ENCODE measurements around the gene FAM83B. TPM values are rescaled to one million over a fixed set of nuclear protein-coding genes. Genes with fewer than 3 reads are reported as not detected.

FAM83B gene
- total RNA-seq, 1 experiment from 2014 or later, result 5.7 TPM

GRCh38 chr6:54864272-54864671, 17.7 kb downstream of the FAM83B start:
- no peaks in the 10 kb centered on the region for H3K79me2 ChIP-seq (ENCODE audit: insufficient read depth, low read length)
- no peak overlapping the region for H2BK12ac ChIP-seq (ENCODE audit: insufficient read length, low read depth, low read length)
- H3K27ac Mint-ChIP-seq, result no peak overlapping the region
- DNase-seq, result no peak
- H3K18ac ChIP-seq (ENCODE audit: insufficient read length, low read depth, low read length), result no peak overlapping the region
- no peaks in the 10 kb centered on the region for H3K27me3 Mint-ChIP-seq (ENCODE audit: low read depth)
- no peaks in the 10 kb centered on the region for H3K79me1 ChIP-seq (ENCODE audit: insufficient read depth, low read depth, low read length, poor library complexity, severe bottlenecking)
- H3K4me3 Mint-ChIP-seq, result no peak overlapping the region
- H3K27ac ChIP-seq (ENCODE audit: insufficient read length, low read depth, low read length), result no peak overlapping the region
- H4K8ac ChIP-seq (replicated peaks; ENCODE audit: insufficient read length, low read depth, low read length), result no peak overlapping the region
- no peaks in the 10 kb centered on the region for H3K23me2 ChIP-seq (ENCODE audit: insufficient read length, low read depth, low read length, poor library complexity, severe bottlenecking)
- WGBS (ENCODE audit: extremely low coverage, insufficient read length, low lambda C conversion rate), result no CpG with 5 or more reads among the region's 2 CpGs
- H2BK20ac ChIP-seq (ENCODE audit: low read depth, low read length, poor library complexity, severe bottlenecking), result no peak overlapping the region
- no peak overlapping the region for H3K23ac ChIP-seq (ENCODE audit: insufficient read length, low read depth, low read length)
- no peaks in the 10 kb centered on the region for H3K9me3 Mint-ChIP-seq
- H2AK5ac ChIP-seq (ENCODE audit: insufficient read length, low read length), result no peak overlapping the region
- H2BK120ac ChIP-seq (ENCODE audit: low read depth, low read length, poor library complexity, severe bottlenecking), result no peak overlapping the region
- H3K14ac ChIP-seq (ENCODE audit: insufficient read depth, low read length), result no peak overlapping the region
- H3K9ac ChIP-seq (ENCODE audit: extremely low read depth, insufficient read length, low read length), result no peak overlapping the region
- H3K4me1 Mint-ChIP-seq, result peaks cover 15% of the 10 kb centered on the region in 2 experiments
- no peak overlapping the region for H2BK15ac ChIP-seq (ENCODE audit: low read depth, low read length)
- no peak overlapping the region for H3T11ph ChIP-seq (ENCODE audit: low read length)
- H3K9me3 ChIP-seq (ENCODE audit: control insufficient read depth, low read depth, low read length), result no peaks in the 10 kb centered on the region
- H3K4me1 ChIP-seq (ENCODE audit: insufficient read depth, low read length), result no peaks in the 10 kb centered on the region; the same call in 1 of the 2 replicates
- H3K27me3 ChIP-seq (ENCODE audit: insufficient read depth, low read length), result no peaks in the 10 kb centered on the region
- no peak overlapping the region for H3K56ac ChIP-seq (ENCODE audit: insufficient read length, low read depth, low read length)
- no peak overlapping the region for H2AFZ ChIP-seq (ENCODE audit: low read length)
- no peak overlapping the region for H2BK5ac ChIP-seq (ENCODE audit: insufficient read length, low read length)
- H3K4me2 ChIP-seq (ENCODE audit: insufficient read depth, insufficient read length, low read length), result no peak overlapping the region
- no peaks in the 10 kb centered on the region for H4K20me1 ChIP-seq (ENCODE audit: control insufficient read depth, insufficient read depth, insufficient read length)
- H4K91ac ChIP-seq (ENCODE audit: insufficient read length, low read depth, low read length), result no peak overlapping the region
- H4K5ac ChIP-seq (ENCODE audit: insufficient read length, low read depth, low read length), result no peak overlapping the region
- H3K4ac ChIP-seq (ENCODE audit: low read depth, low read length), result no peak overlapping the region
- TF ChIP-seq CTCF (conservative IDR thresholded peaks at IDR 0.05), result no peak
- no peaks in the 10 kb centered on the region for H3K36me3 Mint-ChIP-seq (ENCODE audit: insufficient read depth in 1 of 3, low read depth in 3 of 3)

All from H9 (cell line).